IMR-90 (cell line): ENCODE results near the gene HLA-B. TPM values are rescaled to one million over a fixed set of nuclear protein-coding genes. Genes with fewer than 3 reads are reported as not detected.

ENCODE experiments used
- ATAC-seq: fragments of 200-7000 bp; cut with Tn5 transposase; 2 replicates; pipeline ENCODE4 v1.9.1; 2020; ENCODE audit warnings: low read depth, mild to moderate bottlenecking, moderate library complexity
- BruUV-seq: library from RNA; stranded (reverse); fragments of 400-500 nt; replicated peaks from 2 replicates; lab custom pipeline; 2021; lab: Mats Ljungman, UMichigan
- CTCF ChIA-PET: fragments of 300-600 bp; formaldehyde crosslinking; extraction: SDS; loops from one replicate; lab custom pipeline; 2021; ENCODE audit warnings: antibody characterized with exemption; lab: Yijun Ruan, JAX
- POLR2A ChIA-PET: fragments of 300-600 bp; sonication (Branson Sonifier 250); formaldehyde crosslinking; loops from one replicate; lab custom pipeline; 2022; ENCODE audit warnings: antibody characterized with exemption; ENCODE audit not compliant: unreplicated experiment; lab: Charles Lee
- DNase-seq: peaks from one replicate; pipeline ENCODE4 v3.0.0; 2013
- H2AFZ ChIP-seq: replicated peaks from 2 replicates; pipeline ENCODE3; 2013; ENCODE audit warnings: low read length, mild to moderate bottlenecking; ENCODE audit not compliant: poor library complexity
- H2AK5ac ChIP-seq: 2 replicates; pipeline ENCODE4 v1.6.1; 2013; ENCODE audit warnings: low read depth, low read length, inconsistent platforms
- H2AK9ac ChIP-seq: replicated peaks from 2 replicates; pipeline ENCODE3; 2013; ENCODE audit warnings: mild to moderate bottlenecking, low read depth, low read length, moderate library complexity; ENCODE audit not compliant: poor library complexity
- H2BK120ac ChIP-seq: 2 replicates; pipeline ENCODE4 v1.6.1; 2013; ENCODE audit warnings: low read depth, low read length, inconsistent platforms
- H2BK15ac ChIP-seq: 3 replicates; pipeline ENCODE4 v1.6.1; 2013; ENCODE audit warnings: low read depth, low read length, inconsistent platforms
- H2BK20ac ChIP-seq: 2 replicates; pipeline ENCODE4 v1.6.1; 2013; ENCODE audit warnings: low read depth, mild to moderate bottlenecking, inconsistent platforms, low read length, moderate library complexity
- H2BK5ac ChIP-seq: 2 replicates; pipeline ENCODE4 v1.6.1; 2013; ENCODE audit warnings: mild to moderate bottlenecking, low read depth, low read length, inconsistent platforms; ENCODE audit not compliant: poor library complexity, severe bottlenecking
- H3K14ac ChIP-seq: replicated peaks from 2 replicates; pipeline ENCODE4 v1.6.1; 2013; ENCODE audit warnings: low read depth, low read length, inconsistent platforms
- H3K18ac ChIP-seq: 2 replicates; pipeline ENCODE4 v1.6.1; 2013; ENCODE audit warnings: low read depth, low read length, control low read depth
- H3K23ac ChIP-seq: 2 replicates; pipeline ENCODE4 v1.6.1; 2013; ENCODE audit warnings: low read depth, low read length, inconsistent platforms
- H3K27ac ChIP-seq: 2 replicates; pipeline ENCODE4 v1.5.1; 2013; ENCODE audit warnings: mild to moderate bottlenecking, control low read depth, low read length; ENCODE audit not compliant: insufficient read depth
- H3K27me3 ChIP-seq: 2 replicates; pipeline ENCODE4 v1.6.1; 2013; ENCODE audit warnings: low read length; ENCODE audit not compliant: control insufficient read depth, insufficient read depth
- H3K36me3 ChIP-seq: 2 replicates; pipeline ENCODE4 v1.6.1; 2013; ENCODE audit warnings: low read length, mixed read lengths; ENCODE audit not compliant: control insufficient read depth, insufficient read depth
- H3K4ac ChIP-seq: 2 replicates; pipeline ENCODE4 v1.6.1; 2013; ENCODE audit warnings: low read depth, low read length, inconsistent platforms
- H3K4me1 ChIP-seq: 2 replicates; pipeline ENCODE4 v1.6.1; 2013; ENCODE audit warnings: low read length, mixed read lengths; ENCODE audit not compliant: control insufficient read depth, insufficient read depth
- H3K4me2 ChIP-seq: 2 replicates; pipeline ENCODE4 v1.6.1; 2013; ENCODE audit warnings: low read depth, mild to moderate bottlenecking, control low read depth, low read length, moderate library complexity
- H3K4me3 ChIP-seq: 2 replicates; pipeline ENCODE4 v1.5.1; 2013; ENCODE audit warnings: low read depth, mild to moderate bottlenecking, control low read depth, low read length, moderate library complexity; ENCODE audit not compliant: insufficient read depth
- H3K56ac ChIP-seq: 2 replicates; pipeline ENCODE4 v1.6.1; 2013; ENCODE audit warnings: low read length, inconsistent platforms; ENCODE audit not compliant: insufficient read depth; ENCODE audit errors: extremely low read depth
- H3K79me1 ChIP-seq, 2 experiments: 2 replicates each; pipeline ENCODE4 v1.6.1; 2013; ENCODE audit warnings: low read length in 2 of 2, inconsistent platforms in 1 of 2, low read depth in 1 of 2
- H3K9ac ChIP-seq: 2 replicates; pipeline ENCODE4 v1.6.1; 2013; ENCODE audit warnings: low read depth, low read length, control low read depth
- H3K9me1 ChIP-seq: 2 replicates; pipeline ENCODE4 v1.6.1; 2013; ENCODE audit warnings: low read length, inconsistent platforms; ENCODE audit not compliant: insufficient read depth
- H3K9me3 ChIP-seq: 2 replicates; pipeline ENCODE4 v1.6.1; 2013; ENCODE audit warnings: low read length; ENCODE audit not compliant: control insufficient read depth, insufficient read depth
- H4K20me1 ChIP-seq: 2 replicates; pipeline ENCODE4 v1.6.1; 2013; ENCODE audit warnings: low read length, inconsistent platforms; ENCODE audit not compliant: insufficient read depth
- H4K5ac ChIP-seq: 2 replicates; pipeline ENCODE4 v1.6.1; 2013; ENCODE audit warnings: mild to moderate bottlenecking, low read depth, low read length, control low read depth
- H4K8ac ChIP-seq, 2 experiments: 2 replicates each; pipeline ENCODE4 v1.6.1; 2013; ENCODE audit warnings: low read depth in 2 of 2, low read length in 2 of 2, control low read depth in 1 of 2, inconsistent platforms in 1 of 2
- H4K91ac ChIP-seq: 2 replicates; pipeline ENCODE4 v1.6.1; 2013; ENCODE audit warnings: low read depth, low read length, inconsistent platforms; ENCODE audit not compliant: insufficient read depth
- CEBPB ChIP-seq: IDR thresholded peaks from 2 replicates; pipeline ENCODE4 v1.6.1; 2012; ENCODE audit warnings: low read depth, low read length, improper control_type of control experiment
- MAFK ChIP-seq: IDR thresholded peaks from 2 replicates; pipeline ENCODE4 v1.6.1; 2012; ENCODE audit warnings: low read depth, low read length, improper control_type of control experiment
- WGBS, 2 experiments: methylation state at CpG; one replicate each; pipeline versions ENCODE4 v1.1.5 to v1.1.7; 2013; ENCODE audit warnings: missing lambda C conversion rate in 2 of 2; ENCODE audit not compliant: insufficient read length in 1 of 2; ENCODE audit errors: extremely low coverage in 2 of 2; 5-methylcytosine and 5-hydroxymethylcytosine counted together
- dilution Hi-C: fragments of 300-500 bp; cut with HindIII; formaldehyde crosslinking; loops from one replicate; pipeline ENCODE4 v1.14.3; 2018; ENCODE audit warnings: low sequenced_read_pairs; ENCODE audit not compliant: unreplicated experiment
- in situ Hi-C: fragments of 300-500 bp; cut with MboI; formaldehyde crosslinking; loops from 3 replicates; pipeline ENCODE4 v1.14.3; 2019; ENCODE audit warnings: low sequenced_read_pairs, inconsistent platforms, mixed read lengths
- intact Hi-C: fragments of 100-400 bp; cut with micrococcal nuclease; formaldehyde crosslinking; loops from 2 replicates; pipeline ENCODE4 v1.10.0; 2022
- polyA plus RNA-seq, 3 experiments: library from polyadenylated mRNA; depleted of rRNA; stranded (reverse); fragments of >200 nt; gene quantifications; 2 replicates each; pipeline ENCODE4 v1.2.3, GENCODE V29; 2012; ENCODE audit warnings: low replicate concordance in 1 of 3
- total RNA-seq: library from RNA; depleted of rRNA; stranded (reverse); fragments of >200 nt; gene quantifications from 2 replicates; pipeline ENCODE4 v1.2.3, GENCODE V29; 2012

HLA-B gene
- total and polyA plus RNA-seq, 2 of the 4 experiments (the other 2 are of a cell fraction) = 44.1 to 309 TPM

GRCh38 chr6:31383149-31383548 lies 26.2 kb upstream of the HLA-B start:
- no TSS peak for BruUV-seq
- no peak overlapping the region for H3K14ac ChIP-seq
- WGBS, 2 experiments = no CpG with 5 or more reads among the region's 5 CpGs
- no peaks in the 10 kb centered on the region for H3K36me3 ChIP-seq
- no peaks in the 10 kb centered on the region for H3K79me1 ChIP-seq
- H3K9me1 ChIP-seq = 0 out of 2 replicates have a peak, but pooled peaks cover 3% of the 10 kb centered on the region
- H2BK15ac ChIP-seq = no peak overlapping the region
- no peaks in the 10 kb centered on the region for H3K9me3 ChIP-seq
- H2BK5ac ChIP-seq = no peak overlapping the region
- H2AK5ac ChIP-seq = no peak overlapping the region
- no peak overlapping the region for H3K4me2 ChIP-seq
- no peak overlapping the region for H3K27ac ChIP-seq
- H4K8ac ChIP-seq = no peak overlapping the region
- H3K4me3 ChIP-seq = no peak overlapping the region
- intact Hi-C loops = no loop called here
- H2AFZ ChIP-seq = no peak overlapping the region
- no peak overlapping the region for H3K56ac ChIP-seq
- ATAC-seq (no peak), DNase-seq (no peak)
- H2AK9ac ChIP-seq = no peak overlapping the region
- in situ Hi-C loops = no loop called here
- H3K4ac ChIP-seq = no peak overlapping the region
- H2BK20ac ChIP-seq = no peak overlapping the region
- H3K23ac ChIP-seq = no peak overlapping the region
- TF ChIP-seq MAFK (no peak), CEBPB (peak; percentile 49)
- H4K91ac ChIP-seq = no peak overlapping the region
- no peaks in the 10 kb centered on the region for H4K20me1 ChIP-seq
- dilution Hi-C loops = no loop called here
- H3K27me3 ChIP-seq = peaks cover 32% of the 10 kb centered on the region
- no peak overlapping the region for H3K18ac ChIP-seq
- no peak overlapping the region for H3K9ac ChIP-seq
- no peak overlapping the region for H4K5ac ChIP-seq
- POLR2A ChIA-PET = interaction anchor here (0.6 kb wide), 1 partner anchor 234 kb away, joined by 3 read pairs; no protein-coding TSS in a partner anchor
- CTCF ChIA-PET = no interaction called here
- no peak overlapping the region for H2BK120ac ChIP-seq
- H3K4me1 ChIP-seq = no peaks in the 10 kb centered on the region
